Activated naive CD8-positive, alpha-beta T cell (primary cell): ENCODE results near the gene GIT1.

Experiments
- H3K27ac Mint-ChIP-seq: one replicate; pipeline ENCODE4 v1.8.0; 2021; ENCODE audit warnings: mixed read lengths
- H3K27me3 Mint-ChIP-seq: one replicate; pipeline ENCODE4 v1.8.0; 2021; ENCODE audit warnings: mixed read lengths
- H3K36me3 Mint-ChIP-seq: one replicate; pipeline ENCODE4 v1.8.0; 2021; ENCODE audit warnings: mixed read lengths
- H3K4me1 Mint-ChIP-seq: one replicate; pipeline ENCODE4 v1.8.0; 2021; ENCODE audit warnings: low read depth, mixed read lengths
- H3K4me3 Mint-ChIP-seq: one replicate; pipeline ENCODE4 v1.8.0; 2021; ENCODE audit warnings: mild to moderate bottlenecking, mixed read lengths
- H3K9me3 Mint-ChIP-seq: one replicate; pipeline ENCODE4 v1.8.0; 2021; ENCODE audit warnings: low read depth, mixed read lengths

Gene GIT1

DNA sequence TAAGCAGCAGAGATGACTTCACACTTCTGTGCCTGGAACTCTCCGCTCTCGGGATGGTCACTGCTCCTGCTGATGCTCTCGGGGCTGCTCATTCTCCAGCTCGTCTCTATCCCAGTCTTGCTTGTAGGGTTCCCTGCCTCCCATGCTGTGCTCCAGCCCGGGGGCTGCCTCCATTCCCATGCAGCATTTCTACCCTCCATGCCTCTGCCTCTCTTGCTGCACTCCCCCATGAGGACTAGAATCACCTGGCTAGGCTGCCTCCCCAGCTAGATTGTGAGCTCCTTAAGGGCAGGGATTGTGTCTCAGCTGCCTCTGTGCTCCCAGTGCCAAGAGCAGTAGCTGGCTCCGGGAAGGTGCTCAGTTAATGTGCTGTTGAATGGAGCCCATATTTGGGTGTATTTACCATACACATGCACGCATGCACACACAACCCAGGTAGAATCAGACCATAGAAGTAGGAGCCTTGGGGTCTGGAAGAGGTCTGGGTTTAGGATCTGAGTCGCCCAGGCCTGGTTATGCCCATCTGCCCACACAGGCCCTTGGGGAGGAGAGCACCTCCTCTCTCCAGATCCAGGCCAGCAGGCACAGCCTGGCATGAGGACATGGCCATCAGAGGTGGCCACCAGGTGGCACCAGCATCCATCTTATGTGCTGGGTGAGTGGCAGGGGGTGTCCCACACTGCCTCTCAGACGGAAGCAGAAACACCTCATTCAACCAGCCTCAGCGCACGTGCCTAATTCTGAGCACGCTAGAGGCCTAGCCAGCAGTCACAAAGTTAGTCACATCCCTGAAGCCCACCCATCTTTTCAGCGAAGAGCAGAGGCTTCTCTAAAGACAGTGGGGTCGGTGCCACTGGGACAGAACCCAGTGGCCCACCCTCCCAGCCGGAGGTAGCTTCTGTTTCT, 9.3 kb downstream of the GIT1 start:
- H3K27me3 Mint-ChIP-seq = no peaks in the 10 kb centered on the region

DNA sequence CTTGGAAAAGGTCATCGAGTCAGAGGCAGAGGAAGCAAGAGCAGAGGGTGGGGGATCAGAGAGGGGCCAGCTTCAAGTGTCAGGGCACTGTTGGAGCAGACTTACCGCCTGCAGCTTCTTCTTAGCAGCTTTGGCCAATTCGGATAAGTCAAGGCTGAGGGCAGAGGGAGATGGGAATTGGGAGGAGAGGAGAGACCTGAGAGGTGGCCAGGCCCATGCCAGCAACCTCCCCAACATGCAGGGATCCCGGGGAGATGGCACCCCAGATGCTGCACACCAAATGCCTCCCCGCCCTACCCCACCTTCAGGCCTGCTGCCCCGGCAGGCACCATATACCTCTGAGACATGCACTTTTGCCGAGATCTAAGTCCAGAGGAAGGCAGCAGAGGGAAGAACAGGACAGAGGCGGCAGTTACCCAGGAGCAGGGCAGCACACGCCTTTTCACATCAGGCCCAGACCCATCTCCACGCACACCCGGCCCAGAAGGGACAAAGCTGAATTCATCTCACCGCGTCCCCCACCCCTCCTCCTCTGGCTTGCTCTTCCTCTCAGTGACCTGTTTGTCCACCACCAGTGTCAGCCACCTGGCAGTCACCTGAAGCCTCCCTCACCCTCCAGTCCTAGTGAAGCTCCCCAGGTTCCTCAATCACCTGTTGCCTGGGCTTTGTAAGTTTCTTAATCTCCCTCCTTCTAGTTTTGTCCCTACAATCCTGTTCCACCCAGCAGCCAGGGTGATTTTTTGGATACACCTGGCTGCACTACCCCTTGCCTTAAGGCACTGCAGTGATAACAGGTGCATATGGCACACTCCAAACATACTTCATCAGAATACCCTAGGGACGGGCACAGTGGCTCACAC, 10.6 kb downstream of the GIT1 start:
- H3K36me3 Mint-ChIP-seq = peaks cover 3% of the 10 kb centered on the region
- H3K27me3 Mint-ChIP-seq = no peaks in the 10 kb centered on the region
- no peak overlapping the region for H3K27ac Mint-ChIP-seq
- H3K4me1 Mint-ChIP-seq = peaks cover 9% of the 10 kb centered on the region
- no peaks in the 10 kb centered on the region for H3K9me3 Mint-ChIP-seq
- H3K4me3 Mint-ChIP-seq = no peak overlapping the region

More for the DNA sequence above, 9.3 kb downstream of the GIT1 start:
- Mint-ChIP-seq H3K4me1 (peaks cover 18% of the 10 kb centered on the region), H3K4me3 (peak overlapping the region; percentile 56), H3K36me3 (peaks cover 3% of the 10 kb centered on the region), H3K9me3 (no peaks in the 10 kb centered on the region), H3K27ac (peak overlapping the region; percentile 93)

- Mint-ChIP-seq H3K36me3 (peaks cover 3% of the 10 kb centered on the region), H3K27me3 (no peaks in the 10 kb centered on the region), H3K4me1 (peaks cover 11% of the 10 kb centered on the region), H3K27ac (no peak overlapping the region), H3K4me3 (no peak overlapping the region), H3K9me3 (no peaks in the 10 kb centered on the region)
Measured at GRCh38 chr17:29577385-29578211, 11.8 kb downstream of the GIT1 start.

- H3K36me3 Mint-ChIP-seq = peaks cover 3% of the 10 kb centered on the region
Measured at GRCh38 chr17:29577001-29577370, 12.5 kb downstream of the GIT1 start.

GRCh38 chr17:29576214-29577000, 13.0 kb downstream of the GIT1 start:
- H3K4me1 Mint-ChIP-seq = peaks cover 9% of the 10 kb centered on the region
- no peaks in the 10 kb centered on the region for H3K27me3 Mint-ChIP-seq
- no peaks in the 10 kb centered on the region for H3K9me3 Mint-ChIP-seq
- peaks cover 3% of the 10 kb centered on the region for H3K36me3 Mint-ChIP-seq
- no peak overlapping the region for H3K4me3 Mint-ChIP-seq
- H3K27ac Mint-ChIP-seq = no peak overlapping the region

More at GRCh38 chr17:29577001-29577370, 12.5 kb downstream of the GIT1 start:
- peaks cover 9% of the 10 kb centered on the region for H3K4me1 Mint-ChIP-seq
- H3K27me3 Mint-ChIP-seq = no peaks in the 10 kb centered on the region
- H3K9me3 Mint-ChIP-seq = no peaks in the 10 kb centered on the region
- no peak overlapping the region for H3K27ac Mint-ChIP-seq
- H3K4me3 Mint-ChIP-seq = no peak overlapping the region

- Mint-ChIP-seq H3K4me3 (no peak overlapping the region), H3K4me1 (peaks cover 12% of the 10 kb centered on the region), H3K9me3 (no peaks in the 10 kb centered on the region), H3K27ac (no peak overlapping the region), H3K27me3 (no peaks in the 10 kb centered on the region), H3K36me3 (peaks cover 3% of the 10 kb centered on the region)
Measured at GRCh38 chr17:29575511-29576213, 13.8 kb downstream of the GIT1 start.

DNA sequence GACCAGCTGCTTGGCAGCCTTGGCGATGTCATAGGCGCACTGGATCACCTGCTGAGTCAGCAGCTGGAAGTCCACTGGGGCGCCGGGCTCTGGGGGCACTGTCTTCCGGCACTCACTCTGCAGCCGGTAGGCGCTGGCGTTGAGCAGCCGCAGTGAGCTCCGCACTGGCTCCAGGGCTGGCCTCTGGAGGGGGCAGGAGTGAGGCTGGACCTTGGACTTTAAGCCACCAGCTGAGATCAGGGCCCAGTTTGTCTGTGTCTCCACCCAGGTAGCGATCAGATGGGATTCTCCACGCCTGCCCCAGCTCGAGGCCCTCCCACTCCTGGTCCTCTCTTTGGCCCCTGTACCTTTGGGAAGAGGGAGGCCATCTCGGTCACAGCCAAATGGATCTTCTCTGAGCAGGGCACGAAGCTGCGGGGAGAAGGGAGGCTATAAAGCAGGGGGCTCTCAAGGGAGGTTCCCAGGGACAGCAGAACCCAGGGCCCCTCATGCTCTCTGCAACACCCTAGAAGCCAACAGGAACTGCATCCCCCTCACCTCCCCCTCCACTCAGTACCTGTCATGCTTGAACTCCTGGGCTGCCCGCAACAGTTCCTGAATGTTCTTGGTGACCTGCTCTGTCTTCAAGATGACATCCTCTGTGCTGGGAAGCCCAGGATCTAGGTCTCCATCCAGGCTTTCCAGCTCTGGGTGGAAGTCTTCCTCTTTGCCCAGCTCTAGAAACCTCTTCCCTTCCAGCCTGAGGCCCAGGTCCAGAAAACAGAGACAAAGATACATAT, 14.5 kb downstream of the GIT1 start:
- Mint-ChIP-seq H3K9me3 (no peaks in the 10 kb centered on the region), H3K36me3 (no peaks in the 10 kb centered on the region), H3K27me3 (no peaks in the 10 kb centered on the region), H3K27ac (no peak overlapping the region), H3K4me1 (peaks cover 11% of the 10 kb centered on the region), H3K4me3 (no peak overlapping the region)

DNA sequence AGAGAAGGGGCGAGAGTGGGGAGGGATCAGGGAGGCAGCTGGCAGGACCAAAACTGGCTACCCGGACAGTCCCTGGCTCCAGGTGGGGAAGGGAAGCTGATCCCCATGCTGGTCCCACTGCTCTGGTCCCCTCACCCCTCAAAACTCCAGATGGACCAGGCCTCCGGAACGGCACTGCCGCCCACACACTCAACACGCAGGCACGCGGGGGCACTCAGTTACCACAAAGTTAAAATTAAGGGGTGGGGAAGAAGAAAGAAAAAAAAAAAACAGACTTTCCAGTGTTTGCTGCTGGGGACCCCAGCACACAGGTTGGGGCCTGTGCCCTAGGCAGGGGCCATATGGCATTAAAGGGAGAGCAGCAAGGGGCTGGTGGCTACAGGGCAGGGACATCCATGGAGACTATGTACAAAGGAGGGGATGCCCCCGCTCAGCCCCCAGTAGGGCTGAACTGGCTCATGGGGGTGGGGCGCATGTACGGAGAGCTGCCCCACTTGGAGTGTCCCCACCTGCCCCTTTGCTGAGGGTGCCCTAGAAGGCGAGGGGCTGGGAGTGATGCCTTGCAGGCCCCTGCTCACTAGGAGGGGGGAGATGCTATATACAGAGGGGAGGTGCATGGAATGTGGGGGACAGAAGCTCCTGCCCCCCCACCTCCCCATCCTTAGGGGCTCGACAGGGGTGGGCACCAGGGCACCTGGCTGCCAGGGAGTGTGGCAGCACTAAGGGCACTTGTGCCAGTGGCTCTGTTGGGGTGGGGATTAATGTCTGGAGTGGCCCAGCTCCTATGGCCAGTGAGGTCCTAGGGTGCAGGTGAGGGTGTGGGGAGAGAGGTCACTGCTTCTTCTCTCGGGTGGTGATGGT, 15.3 kb downstream of the GIT1 start:
- no peaks in the 10 kb centered on the region for H3K36me3 Mint-ChIP-seq
- H3K27me3 Mint-ChIP-seq = no peaks in the 10 kb centered on the region
- H3K4me3 Mint-ChIP-seq = no peak overlapping the region
- H3K9me3 Mint-ChIP-seq = no peaks in the 10 kb centered on the region
- peaks cover 13% of the 10 kb centered on the region for H3K4me1 Mint-ChIP-seq
- H3K27ac Mint-ChIP-seq = no peak overlapping the region

DNA sequence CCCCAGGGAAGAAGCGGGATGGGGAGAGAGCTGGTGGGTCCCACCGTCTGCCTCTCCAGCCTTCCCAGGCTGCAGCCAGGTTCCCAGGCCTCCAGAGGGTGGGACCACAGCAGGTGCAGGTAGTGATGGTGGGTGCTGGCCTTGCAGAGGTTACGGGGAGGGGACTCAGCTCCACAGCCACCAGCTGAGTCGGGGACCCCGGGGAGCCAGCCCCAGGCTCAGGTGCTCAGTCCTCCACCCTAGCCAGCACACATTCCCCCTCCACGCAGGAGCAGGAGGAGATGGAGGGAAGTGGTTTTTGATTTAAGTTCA, 15.9 kb downstream of the GIT1 start:
- no peaks in the 10 kb centered on the region for H3K36me3 Mint-ChIP-seq
- H3K4me1 Mint-ChIP-seq = peaks cover 15% of the 10 kb centered on the region
- H3K4me3 Mint-ChIP-seq = no peak overlapping the region
- H3K27ac Mint-ChIP-seq = no peak overlapping the region
- no peaks in the 10 kb centered on the region for H3K27me3 Mint-ChIP-seq
- H3K9me3 Mint-ChIP-seq = no peaks in the 10 kb centered on the region

- H3K9me3 Mint-ChIP-seq = no peaks in the 10 kb centered on the region
- H3K4me3 Mint-ChIP-seq = no peak overlapping the region
- H3K36me3 Mint-ChIP-seq = no peaks in the 10 kb centered on the region
- no peaks in the 10 kb centered on the region for H3K27me3 Mint-ChIP-seq
- H3K4me1 Mint-ChIP-seq = peaks cover 17% of the 10 kb centered on the region
- no peak overlapping the region for H3K27ac Mint-ChIP-seq
Measured at GRCh38 chr17:29572691-29573557, 16.5 kb downstream of the GIT1 start.

DNA sequence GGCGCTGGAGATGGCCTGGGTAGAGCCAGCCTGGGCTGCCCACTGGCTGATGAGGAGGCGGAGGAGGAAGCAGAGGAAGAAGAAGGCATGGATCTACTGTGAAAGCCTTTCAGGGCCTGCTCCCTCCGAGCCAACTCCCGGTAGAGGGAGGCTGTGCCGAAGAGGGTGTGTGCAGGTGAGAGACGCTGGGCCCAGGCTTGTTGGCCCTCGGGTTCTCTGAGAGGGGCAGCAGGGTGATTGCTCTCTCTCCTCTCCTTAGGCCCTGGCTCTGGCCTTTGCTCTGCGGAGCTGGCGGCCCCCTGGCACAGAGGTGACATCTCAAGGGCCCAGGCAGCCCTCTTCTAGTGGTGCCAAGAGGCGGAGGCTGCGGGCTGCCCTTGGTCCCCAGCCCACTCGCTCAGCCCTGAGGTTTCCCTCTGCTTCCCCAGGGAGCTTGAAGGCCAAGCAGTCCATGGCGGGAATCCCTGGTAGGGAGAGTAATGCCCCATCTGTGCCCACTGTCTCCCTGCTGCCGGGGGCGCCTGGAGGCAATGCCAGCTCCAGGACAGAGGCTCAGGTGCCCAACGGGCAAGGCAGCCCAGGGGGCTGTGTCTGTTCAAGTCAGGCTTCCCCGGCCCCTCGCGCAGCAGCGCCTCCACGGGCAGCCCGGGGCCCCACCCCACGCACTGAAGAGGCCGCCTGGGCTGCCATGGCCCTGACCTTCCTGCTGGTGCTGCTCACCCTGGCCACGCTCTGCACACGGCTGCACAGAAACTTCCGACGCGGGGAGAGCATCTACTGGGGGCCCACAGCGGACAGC, 17.4 kb downstream of the GIT1 start:
- Mint-ChIP-seq H3K36me3 (no peaks in the 10 kb centered on the region), H3K4me1 (peaks cover 17% of the 10 kb centered on the region), H3K4me3 (no peak overlapping the region), H3K27ac (no peak overlapping the region), H3K9me3 (no peaks in the 10 kb centered on the region), H3K27me3 (no peaks in the 10 kb centered on the region)
